Measurements from ENCODE around the gene CHCHD6. TPM values are rescaled to one million over a fixed set of nuclear protein-coding genes. Genes with fewer than 3 reads are reported as not detected.

Gene CHCHD6
- total RNA-seq, 1 experiment from 2014 or later = 40.9 TPM

GRCh38 chr3:126661532-126662364, 42.3 kb upstream of the CHCHD6 start:
- Mint-ChIP-seq H3K27ac (no peak overlapping the region), H3K9me3 (peaks cover 8% of the 10 kb centered on the region), H3K4me1 (no peaks in the 10 kb centered on the region), H3K27me3 (ENCODE audit: low read depth) (peaks cover 11% of the 10 kb centered on the region), H3K4me3 (no peak overlapping the region), H3K36me3 (no peaks in the 10 kb centered on the region)
- ATAC-seq = no peak
- ChIA-PET POLR2A (interaction anchor here (0.6 kb wide), 1 partner anchor 688 kb away, joined by 5 read pairs; no protein-coding TSS in a partner anchor), CTCF (interaction anchor here (1.6 kb wide), 1 partner anchor 18 kb away, joined by 3 read pairs; no protein-coding TSS in a partner anchor)
- TF ChIP-seq, protein P1, sequence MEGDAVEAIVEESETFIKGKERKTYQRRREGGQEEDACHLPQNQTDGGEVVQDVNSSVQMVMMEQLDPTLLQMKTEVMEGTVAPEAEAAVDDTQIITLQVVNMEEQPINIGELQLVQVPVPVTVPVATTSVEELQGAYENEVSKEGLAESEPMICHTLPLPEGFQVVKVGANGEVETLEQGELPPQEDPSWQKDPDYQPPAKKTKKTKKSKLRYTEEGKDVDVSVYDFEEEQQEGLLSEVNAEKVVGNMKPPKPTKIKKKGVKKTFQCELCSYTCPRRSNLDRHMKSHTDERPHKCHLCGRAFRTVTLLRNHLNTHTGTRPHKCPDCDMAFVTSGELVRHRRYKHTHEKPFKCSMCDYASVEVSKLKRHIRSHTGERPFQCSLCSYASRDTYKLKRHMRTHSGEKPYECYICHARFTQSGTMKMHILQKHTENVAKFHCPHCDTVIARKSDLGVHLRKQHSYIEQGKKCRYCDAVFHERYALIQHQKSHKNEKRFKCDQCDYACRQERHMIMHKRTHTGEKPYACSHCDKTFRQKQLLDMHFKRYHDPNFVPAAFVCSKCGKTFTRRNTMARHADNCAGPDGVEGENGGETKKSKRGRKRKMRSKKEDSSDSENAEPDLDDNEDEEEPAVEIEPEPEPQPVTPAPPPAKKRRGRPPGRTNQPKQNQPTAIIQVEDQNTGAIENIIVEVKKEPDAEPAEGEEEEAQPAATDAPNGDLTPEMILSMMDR (IDR thresholded peaks at IDR 0.05) = no peak
- TF ChIP-seq ZNF532 (CRISPR knock-in tag; IDR thresholded peaks at IDR 0.05; ENCODE audit: borderline replicate concordance) = no peak
- TF ChIP-seq ZNF425 (CRISPR knock-in tag; conservative IDR thresholded peaks at IDR 0.05) = no peak
- no peak for TF ChIP-seq ZNF512 (CRISPR knock-in tag; IDR thresholded peaks at IDR 0.05; ENCODE audit: borderline replicate concordance)
- no peak for TF ChIP-seq CREB1 (CRISPR knock-in tag; IDR thresholded peaks at IDR 0.05)
- TF ChIP-seq, protein P2, sequence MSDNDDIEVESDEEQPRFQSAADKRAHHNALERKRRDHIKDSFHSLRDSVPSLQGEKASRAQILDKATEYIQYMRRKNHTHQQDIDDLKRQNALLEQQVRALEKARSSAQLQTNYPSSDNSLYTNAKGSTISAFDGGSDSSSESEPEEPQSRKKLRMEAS (CRISPR knock-in tag; IDR thresholded peaks at IDR 0.05) = no peak
- TF ChIP-seq TEAD4 (CRISPR knock-in tag; IDR thresholded peaks at IDR 0.05) = no peak
- TF ChIP-seq NFYB (CRISPR knock-in tag; conservative IDR thresholded peaks at IDR 0.05; ENCODE audit: low read depth) = no peak
- TF ChIP-seq NFATC4 (CRISPR knock-in tag; IDR thresholded peaks at IDR 0.05) = no peak
- no peak for TF ChIP-seq ATF1 (CRISPR knock-in tag; IDR thresholded peaks at IDR 0.05)
- TF ChIP-seq SP1 (CRISPR knock-in tag; conservative IDR thresholded peaks at IDR 0.05) = no peak
- TF ChIP-seq, protein P3, sequence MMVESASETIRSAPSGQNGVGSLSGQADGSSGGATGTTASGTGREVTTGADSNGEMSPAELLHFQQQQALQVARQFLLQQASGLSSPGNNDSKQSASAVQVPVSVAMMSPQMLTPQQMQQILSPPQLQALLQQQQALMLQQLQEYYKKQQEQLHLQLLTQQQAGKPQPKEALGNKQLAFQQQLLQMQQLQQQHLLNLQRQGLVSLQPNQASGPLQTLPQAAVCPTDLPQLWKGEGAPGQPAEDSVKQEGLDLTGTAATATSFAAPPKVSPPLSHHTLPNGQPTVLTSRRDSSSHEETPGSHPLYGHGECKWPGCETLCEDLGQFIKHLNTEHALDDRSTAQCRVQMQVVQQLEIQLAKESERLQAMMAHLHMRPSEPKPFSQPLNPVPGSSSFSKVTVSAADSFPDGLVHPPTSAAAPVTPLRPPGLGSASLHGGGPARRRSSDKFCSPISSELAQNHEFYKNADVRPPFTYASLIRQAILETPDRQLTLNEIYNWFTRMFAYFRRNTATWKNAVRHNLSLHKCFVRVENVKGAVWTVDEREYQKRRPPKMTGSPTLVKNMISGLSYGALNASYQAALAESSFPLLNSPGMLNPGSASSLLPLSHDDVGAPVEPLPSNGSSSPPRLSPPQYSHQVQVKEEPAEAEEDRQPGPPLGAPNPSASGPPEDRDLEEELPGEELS (CRISPR knock-in tag; IDR thresholded peaks at IDR 0.05) = no peak
- no peak for TF ChIP-seq SMAD4 (CRISPR knock-in tag; IDR thresholded peaks at IDR 0.05)
- no peak for TF ChIP-seq ZNF263 (CRISPR knock-in tag; IDR thresholded peaks at IDR 0.05; ENCODE audit: low read depth)
- TF ChIP-seq NR2C2 (CRISPR knock-in tag; IDR thresholded peaks at IDR 0.05) = no peak
- no peak for TF ChIP-seq FOXK1 (CRISPR knock-in tag; IDR thresholded peaks at IDR 0.05)
- TF ChIP-seq PREB (CRISPR knock-in tag; IDR thresholded peaks at IDR 0.05; ENCODE audit: borderline replicate concordance) = no peak
- no peak for TF ChIP-seq E2F4 (CRISPR knock-in tag; IDR thresholded peaks at IDR 0.05; ENCODE audit: borderline replicate concordance, low read depth)
- no peak for TF ChIP-seq FOXP1 (CRISPR knock-in tag; IDR thresholded peaks at IDR 0.05; ENCODE audit: borderline replicate concordance)
- no peak for DNase-seq (ENCODE audit: low spot score)

All from WTC11 (cell line).